GM19023 (cell line): ENCODE data around the gene RAB3D.
A peak's percentile ranks its signal among the peaks of the same experiment; 100 is the strongest.

ENCODE experiments used
- ATAC-seq: cut with Tn5 transposase; IDR thresholded peaks from one replicate; pipeline ENCODE4 v1.9.1; 2021; ENCODE audit warnings: mild to moderate bottlenecking, moderate library complexity; ENCODE audit not compliant: unreplicated experiment

The RAB3D gene

GRCh38 chr19:11299946-11300810 lies 39.3 kb downstream of the RAB3D start:
- ATAC-seq = no peak

- ATAC-seq = no peak
Measured at GRCh38 chr19:11296264-11296663, 43.2 kb downstream of the RAB3D start.

GRCh38 chr19:11295665-11296245 lies 43.7 kb downstream of the RAB3D start, which contains the start of gene TSPAN16:
TSS of gene TSPAN16 (plus strand) at chr19:11296160. CDS start at chr19:11296298, 138 bp downstream.
- no peak for ATAC-seq

- ATAC-seq = no peak
Measured at GRCh38 chr19:11295180-11295579, 44.3 kb downstream of the RAB3D start.

GRCh38 chr19:11293433-11294389 lies 45.7 kb downstream of the RAB3D start:
- ATAC-seq = peak; percentile 47

GRCh38 chr19:11291991-11292390 lies 47.5 kb downstream of the RAB3D start:
- ATAC-seq = no peak

- no peak for ATAC-seq
Measured at GRCh38 chr19:11291415-11291814, 48.0 kb downstream of the RAB3D start.

GRCh38 chr19:11290256-11290655 lies 49.2 kb downstream of the RAB3D start:
- ATAC-seq = no peak

- ATAC-seq = no peak
Measured at GRCh38 chr19:11288349-11288748, 51.1 kb downstream of the RAB3D start.

GRCh38 chr19:11286312-11286974 lies 53.0 kb downstream of the RAB3D start:
- no peak for ATAC-seq

GRCh38 chr19:11284515-11284914 lies 54.9 kb downstream of the RAB3D start:
- no peak for ATAC-seq

GRCh38 chr19:11281356-11282049 lies 58.0 kb downstream of the RAB3D start:
- no peak for ATAC-seq

- no peak for ATAC-seq
Measured at GRCh38 chr19:11279505-11280236, 59.8 kb downstream of the RAB3D start.

- no peak for ATAC-seq
Measured at GRCh38 chr19:11278670-11279069, 60.8 kb downstream of the RAB3D start.

GRCh38 chr19:11274533-11275086 lies 64.8 kb downstream of the RAB3D start:
- ATAC-seq = no peak

- no peak for ATAC-seq
Measured at GRCh38 chr19:11273989-11274388, 65.5 kb downstream of the RAB3D start.

GRCh38 chr19:11273296-11273695 lies 66.2 kb downstream of the RAB3D start:
- ATAC-seq = no peak
